ENCODE data around the gene STX8.

The STX8 gene

GRCh38 chr17:9292561-9292941 is 283.1 kb downstream of the STX8 start (continued):
- TF ChIP-seq AEBP2 (tag by site-specific recombination; IDR thresholded peaks at IDR 0.05; ENCODE audit: borderline replicate concordance) (no peak), ZNF24 (tag by site-specific recombination; IDR thresholded peaks at IDR 0.05) (no peak), ZNF707 (tag by site-specific recombination; IDR thresholded peaks at IDR 0.05) (no peak), ZNF555 (tag by site-specific recombination; conservative IDR thresholded peaks at IDR 0.05) (no peak), YY2 (tag by site-specific recombination; IDR thresholded peaks at IDR 0.05) (no peak), ZNF140 (tag by site-specific recombination; IDR thresholded peaks at IDR 0.05) (no peak), ZNF18 (tag by site-specific recombination; IDR thresholded peaks at IDR 0.05) (no peak), MYNN (tag by site-specific recombination; IDR thresholded peaks at IDR 0.05; ENCODE audit: borderline replicate concordance) (no peak), ZNF223 (tag by site-specific recombination; IDR thresholded peaks at IDR 0.05) (no peak), ZNF548 (tag by site-specific recombination; IDR thresholded peaks at IDR 0.05) (no peak)
- TF ChIP-seq, protein P1, sequence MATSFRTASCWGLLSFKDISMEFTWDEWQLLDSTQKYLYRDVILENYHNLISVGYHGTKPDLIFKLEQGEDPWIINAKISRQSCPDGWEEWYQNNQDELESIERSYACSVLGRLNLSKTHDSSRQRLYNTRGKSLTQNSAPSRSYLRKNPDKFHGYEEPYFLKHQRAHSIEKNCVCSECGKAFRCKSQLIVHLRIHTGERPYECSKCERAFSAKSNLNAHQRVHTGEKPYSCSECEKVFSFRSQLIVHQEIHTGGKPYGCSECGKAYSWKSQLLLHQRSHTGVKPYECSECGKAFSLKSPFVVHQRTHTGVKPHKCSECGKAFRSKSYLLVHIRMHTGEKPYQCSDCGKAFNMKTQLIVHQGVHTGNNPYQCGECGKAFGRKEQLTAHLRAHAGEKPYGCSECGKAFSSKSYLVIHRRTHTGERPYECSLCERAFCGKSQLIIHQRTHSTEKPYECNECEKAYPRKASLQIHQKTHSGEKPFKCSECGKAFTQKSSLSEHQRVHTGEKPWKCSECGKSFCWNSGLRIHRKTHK (tag by site-specific recombination; IDR thresholded peaks at IDR 0.05), result no peak
- TF ChIP-seq, protein P2, sequence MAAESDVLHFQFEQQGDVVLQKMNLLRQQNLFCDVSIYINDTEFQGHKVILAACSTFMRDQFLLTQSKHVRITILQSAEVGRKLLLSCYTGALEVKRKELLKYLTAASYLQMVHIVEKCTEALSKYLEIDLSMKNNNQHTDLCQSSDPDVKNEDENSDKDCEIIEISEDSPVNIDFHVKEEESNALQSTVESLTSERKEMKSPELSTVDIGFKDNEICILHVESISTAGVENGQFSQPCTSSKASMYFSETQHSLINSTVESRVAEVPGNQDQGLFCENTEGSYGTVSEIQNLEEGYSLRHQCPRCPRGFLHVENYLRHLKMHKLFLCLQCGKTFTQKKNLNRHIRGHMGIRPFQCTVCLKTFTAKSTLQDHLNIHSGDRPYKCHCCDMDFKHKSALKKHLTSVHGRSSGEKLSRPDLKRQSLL (tag by site-specific recombination; IDR thresholded peaks at IDR 0.05), result no peak

- H3K36me3 ChIP-seq (ENCODE audit: control insufficient read depth in 2 of 2, insufficient read depth in 1 of 2, low read length in 2 of 2), result no peaks in the 10 kb centered on the region
- no peak overlapping the region for H3K4me3 ChIP-seq (ENCODE audit: low read depth, low read length)
- CTCF ChIA-PET, result interaction anchor here (0.6 to 2.1 kb wide), 24 partner anchors 8 to 308 kb away, joined by 3 to 12 read pairs (median 5); no protein-coding TSS in a partner anchor
- POLR2A ChIA-PET, result no interaction called here
- H3K27ac ChIP-seq (ENCODE audit: extremely low read depth, low read depth, low read length), result no peak overlapping the region
- H3K4me1 ChIP-seq (ENCODE audit: control insufficient read depth, insufficient read depth, low read length), result no peaks in the 10 kb centered on the region
- H3K9me3 ChIP-seq (ENCODE audit: control insufficient read depth, insufficient read depth, low read depth, low read length), result no peaks in the 10 kb centered on the region
- TF ChIP-seq ZNF404 (tag by site-specific recombination; IDR thresholded peaks at IDR 0.05) (no peak), ZNF654 (tag by site-specific recombination; IDR thresholded peaks at IDR 0.05; ENCODE audit: low read depth) (peak; percentile 46), ZFHX2 (tag by site-specific recombination; conservative IDR thresholded peaks at IDR 0.05) (0 out of 2 replicates have a peak, but pooled peaks have one; percentile 16), GLIS1 (tag by site-specific recombination; IDR thresholded peaks at IDR 0.05) (0 out of 2 replicates have a peak, but pooled peaks have one; percentile 50), ZNF623 (tag by site-specific recombination; IDR thresholded peaks at IDR 0.05) (no peak), ZSCAN23 (tag by site-specific recombination; IDR thresholded peaks at IDR 0.05) (no peak), ZNF555 (tag by site-specific recombination; conservative IDR thresholded peaks at IDR 0.05) (no peak), PRDM10 (tag by site-specific recombination; IDR thresholded peaks at IDR 0.05) (no peak), ZNF645 (tag by site-specific recombination; IDR thresholded peaks at IDR 0.05) (no peak)
- TF ChIP-seq, protein P3, sequence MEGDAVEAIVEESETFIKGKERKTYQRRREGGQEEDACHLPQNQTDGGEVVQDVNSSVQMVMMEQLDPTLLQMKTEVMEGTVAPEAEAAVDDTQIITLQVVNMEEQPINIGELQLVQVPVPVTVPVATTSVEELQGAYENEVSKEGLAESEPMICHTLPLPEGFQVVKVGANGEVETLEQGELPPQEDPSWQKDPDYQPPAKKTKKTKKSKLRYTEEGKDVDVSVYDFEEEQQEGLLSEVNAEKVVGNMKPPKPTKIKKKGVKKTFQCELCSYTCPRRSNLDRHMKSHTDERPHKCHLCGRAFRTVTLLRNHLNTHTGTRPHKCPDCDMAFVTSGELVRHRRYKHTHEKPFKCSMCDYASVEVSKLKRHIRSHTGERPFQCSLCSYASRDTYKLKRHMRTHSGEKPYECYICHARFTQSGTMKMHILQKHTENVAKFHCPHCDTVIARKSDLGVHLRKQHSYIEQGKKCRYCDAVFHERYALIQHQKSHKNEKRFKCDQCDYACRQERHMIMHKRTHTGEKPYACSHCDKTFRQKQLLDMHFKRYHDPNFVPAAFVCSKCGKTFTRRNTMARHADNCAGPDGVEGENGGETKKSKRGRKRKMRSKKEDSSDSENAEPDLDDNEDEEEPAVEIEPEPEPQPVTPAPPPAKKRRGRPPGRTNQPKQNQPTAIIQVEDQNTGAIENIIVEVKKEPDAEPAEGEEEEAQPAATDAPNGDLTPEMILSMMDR (tag by site-specific recombination; IDR thresholded peaks at IDR 0.05), result peak; percentile 47
- TF ChIP-seq, protein P4, sequence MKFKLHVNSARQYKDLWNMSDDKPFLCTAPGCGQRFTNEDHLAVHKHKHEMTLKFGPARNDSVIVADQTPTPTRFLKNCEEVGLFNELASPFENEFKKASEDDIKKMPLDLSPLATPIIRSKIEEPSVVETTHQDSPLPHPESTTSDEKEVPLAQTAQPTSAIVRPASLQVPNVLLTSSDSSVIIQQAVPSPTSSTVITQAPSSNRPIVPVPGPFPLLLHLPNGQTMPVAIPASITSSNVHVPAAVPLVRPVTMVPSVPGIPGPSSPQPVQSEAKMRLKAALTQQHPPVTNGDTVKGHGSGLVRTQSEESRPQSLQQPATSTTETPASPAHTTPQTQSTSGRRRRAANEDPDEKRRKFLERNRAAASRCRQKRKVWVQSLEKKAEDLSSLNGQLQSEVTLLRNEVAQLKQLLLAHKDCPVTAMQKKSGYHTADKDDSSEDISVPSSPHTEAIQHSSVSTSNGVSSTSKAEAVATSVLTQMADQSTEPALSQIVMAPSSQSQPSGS (tag by site-specific recombination; IDR thresholded peaks at IDR 0.05; ENCODE audit: low read depth), result no peak
Measured at GRCh38 chr17:9291912-9292560, 283.6 kb downstream of the STX8 start.

All from HEK293 (cell line).